ENCODE measurements around the gene PRRG1.

DNA sequence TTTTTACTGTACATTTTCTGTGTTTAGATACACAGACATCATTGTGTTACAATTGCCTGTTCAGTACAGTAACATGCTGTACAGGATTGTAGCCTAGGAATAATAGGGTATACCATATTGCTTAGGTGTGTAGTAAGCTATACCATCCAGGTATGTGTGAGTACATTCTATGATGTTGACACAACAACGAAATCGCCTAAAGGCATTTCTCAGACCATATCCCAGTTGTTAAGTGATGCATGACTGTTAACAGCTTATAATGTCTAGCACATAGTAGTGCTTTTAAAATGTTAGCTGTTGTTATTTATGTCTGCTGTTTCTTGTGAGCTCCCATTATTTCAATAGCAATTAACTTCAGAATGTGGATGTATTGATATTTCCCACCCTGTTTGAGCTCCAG lies 4.5 kb downstream of the PRRG1 start:
- TF ChIP-seq, protein P1, sequence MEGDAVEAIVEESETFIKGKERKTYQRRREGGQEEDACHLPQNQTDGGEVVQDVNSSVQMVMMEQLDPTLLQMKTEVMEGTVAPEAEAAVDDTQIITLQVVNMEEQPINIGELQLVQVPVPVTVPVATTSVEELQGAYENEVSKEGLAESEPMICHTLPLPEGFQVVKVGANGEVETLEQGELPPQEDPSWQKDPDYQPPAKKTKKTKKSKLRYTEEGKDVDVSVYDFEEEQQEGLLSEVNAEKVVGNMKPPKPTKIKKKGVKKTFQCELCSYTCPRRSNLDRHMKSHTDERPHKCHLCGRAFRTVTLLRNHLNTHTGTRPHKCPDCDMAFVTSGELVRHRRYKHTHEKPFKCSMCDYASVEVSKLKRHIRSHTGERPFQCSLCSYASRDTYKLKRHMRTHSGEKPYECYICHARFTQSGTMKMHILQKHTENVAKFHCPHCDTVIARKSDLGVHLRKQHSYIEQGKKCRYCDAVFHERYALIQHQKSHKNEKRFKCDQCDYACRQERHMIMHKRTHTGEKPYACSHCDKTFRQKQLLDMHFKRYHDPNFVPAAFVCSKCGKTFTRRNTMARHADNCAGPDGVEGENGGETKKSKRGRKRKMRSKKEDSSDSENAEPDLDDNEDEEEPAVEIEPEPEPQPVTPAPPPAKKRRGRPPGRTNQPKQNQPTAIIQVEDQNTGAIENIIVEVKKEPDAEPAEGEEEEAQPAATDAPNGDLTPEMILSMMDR (IDR thresholded peaks at IDR 0.05; ENCODE audit: low read depth, low read length), result no peak
- no peak for TF ChIP-seq EZH2phosphoT487 (IDR thresholded peaks at IDR 0.05; ENCODE audit: low read depth)
